Non-pigmented ciliary epithelial cell (primary cell): ENCODE data around the gene TAS2R16.
"Not testable (repeated sequence)": the region's sequence is repeated elsewhere in the genome, so short reads cannot be mapped to it uniquely, and the experiment has no call there.

Experiments
- DNase-seq: peaks from one replicate; pipeline ENCODE4 v3.0.0-alpha.2; 2010; ENCODE audit warnings: low read depth

The TAS2R16 gene

GRCh38 chr7:122972056-122972455 lies 23.4 kb downstream of the TAS2R16 start:
- no peak for DNase-seq

- no peak for DNase-seq
These were observed 24.5 kb downstream of the TAS2R16 start for GRCh38 chr7:122970740-122971725.

GRCh38 chr7:122968389-122968788 lies 27.1 kb downstream of the TAS2R16 start:
- no peak for DNase-seq

GRCh38 chr7:122965306-122965705 lies 30.2 kb downstream of the TAS2R16 start:
- DNase-seq, result no peak

- not testable (repeated sequence) for DNase-seq
These were observed 41.8 kb downstream of the TAS2R16 start for GRCh38 chr7:122953678-122954077.

- DNase-seq, result no peak
These were observed 44.5 kb downstream of the TAS2R16 start for GRCh38 chr7:122951006-122951405.

GRCh38 chr7:122949186-122949585 lies 46.3 kb downstream of the TAS2R16 start:
- no peak for DNase-seq
